Liver (tissue), 9 donors: ENCODE data around the gene MAPKAP1. TPM values are rescaled to one million over a fixed set of nuclear protein-coding genes. Genes with fewer than 3 reads are reported as not detected.

ENCODE experiments used
- DNase-seq: peaks from one replicate; pipeline ENCODE4 v3.0.0-alpha.2; 2017; ENCODE audit warnings: low spot score
- H3K27ac ChIP-seq, 2 donors: one replicate each; pipeline ENCODE4 v1.7.0; 2013; ENCODE audit warnings: inconsistent platforms in 2 of 2, low read length in 2 of 2, control low read depth in 1 of 2, low read depth in 1 of 2, mild to moderate bottlenecking in 1 of 2
- H3K27me3 ChIP-seq, 4 donors: one replicate each; pipeline versions ENCODE4 v1.6.1 to v1.7.0; 2013; ENCODE audit warnings: low read length in 3 of 4, inconsistent platforms in 1 of 4, mild to moderate bottlenecking in 1 of 4, moderate library complexity in 1 of 4; ENCODE audit not compliant: control insufficient read depth in 4 of 4, insufficient read depth in 4 of 4
- H3K36me3 ChIP-seq, 4 donors: one replicate each; pipeline versions ENCODE4 v1.6.1 to v1.7.0; 2013; ENCODE audit warnings: low read length in 3 of 4, mild to moderate bottlenecking in 3 of 4, low read depth in 1 of 4, moderate library complexity in 1 of 4; ENCODE audit not compliant: control insufficient read depth in 4 of 4, insufficient read depth in 3 of 4
- H3K4me1 ChIP-seq, 4 donors: one replicate each; pipeline versions ENCODE4 v1.6.1 to v1.7.0; 2013; ENCODE audit warnings: low read length in 3 of 4, mild to moderate bottlenecking in 3 of 4, moderate library complexity in 1 of 4; ENCODE audit not compliant: control insufficient read depth in 4 of 4, insufficient read depth in 4 of 4
- H3K4me3 ChIP-seq, 3 donors: one replicate each; pipeline versions ENCODE4 v1.6.1 to v1.7.0; 2013; ENCODE audit warnings: low read length in 3 of 3, control low read depth in 1 of 3, low read depth in 1 of 3, mild to moderate bottlenecking in 1 of 3
- H3K9ac ChIP-seq, 2 donors: one replicate each; pipeline ENCODE4 v1.7.0; 2013; ENCODE audit warnings: low read length in 2 of 2, mild to moderate bottlenecking in 2 of 2, moderate library complexity in 2 of 2, control low read depth in 1 of 2, low read depth in 1 of 2
- H3K9me3 ChIP-seq, 4 donors: one replicate each; pipeline versions ENCODE4 v1.6.1 to v1.7.0; 2013; ENCODE audit warnings: low read length in 3 of 4; ENCODE audit not compliant: control insufficient read depth in 4 of 4
- CTCF ChIP-seq: fragments of 150-350 bp; IDR thresholded peaks from 2 replicates; pipeline ENCODE4 v1.5.1; 2017; ENCODE audit warnings: improper control_type of control experiment, low read depth, low read length; ENCODE audit not compliant: missing input control
- EGR1 ChIP-seq, 2 donors: IDR thresholded peaks; 2 replicates each; pipeline ENCODE4 v1.6.1; 2016 to 2018; ENCODE audit warnings: antibody characterized with exemption in 2 of 2, low read depth in 2 of 2
- FOXA1 ChIP-seq: IDR thresholded peaks from 2 replicates; pipeline ENCODE4 v1.6.1; 2016; ENCODE audit warnings: antibody characterized with exemption
- FOXA2 ChIP-seq: IDR thresholded peaks from 2 replicates; pipeline ENCODE4 v1.6.1; 2016; ENCODE audit warnings: antibody characterized with exemption
- GABPA ChIP-seq, 2 donors: IDR thresholded peaks in 1 of 2; conservative IDR thresholded peaks in 1 of 2; 2 replicates each; pipeline ENCODE4 v1.6.1; 2016; ENCODE audit warnings: antibody characterized with exemption in 2 of 2, mild to moderate bottlenecking in 1 of 2, moderate library complexity in 1 of 2
- HNF4A ChIP-seq, 2 donors: conservative IDR thresholded peaks; 2 replicates each; pipeline ENCODE4 v1.6.1; 2016; ENCODE audit warnings: antibody characterized with exemption in 2 of 2, mild to moderate bottlenecking in 2 of 2
- HNF4G ChIP-seq: IDR thresholded peaks from 2 replicates; pipeline ENCODE4 v1.6.1; 2016; ENCODE audit warnings: antibody characterized with exemption
- JUND ChIP-seq, 2 donors: IDR thresholded peaks; 2 replicates each; pipeline ENCODE4 v1.6.1; 2016; ENCODE audit warnings: antibody characterized with exemption in 2 of 2
- MAX ChIP-seq: IDR thresholded peaks from 2 replicates; pipeline ENCODE4 v1.6.1; 2016; ENCODE audit warnings: antibody characterized with exemption
- NR2F2 ChIP-seq: IDR thresholded peaks from 2 replicates; pipeline ENCODE4 v1.6.1; 2016; ENCODE audit warnings: antibody characterized with exemption
- RAD21 ChIP-seq, 2 donors: IDR thresholded peaks; 2 replicates each; pipeline ENCODE4 v1.6.1; 2016; ENCODE audit warnings: antibody characterized with exemption in 2 of 2, mild to moderate bottlenecking in 2 of 2
- REST ChIP-seq: IDR thresholded peaks from 2 replicates; pipeline ENCODE4 v1.6.1; 2016; ENCODE audit warnings: antibody characterized with exemption, mild to moderate bottlenecking
- RXRA ChIP-seq, 2 donors: IDR thresholded peaks; 2 replicates each; pipeline ENCODE4 v1.6.1; 2017 to 2018; ENCODE audit warnings: antibody characterized with exemption in 2 of 2, mild to moderate bottlenecking in 1 of 2
- SP1 ChIP-seq: IDR thresholded peaks from 2 replicates; pipeline ENCODE4 v1.6.1; 2018; ENCODE audit warnings: antibody characterized with exemption, mild to moderate bottlenecking
- TAF1 ChIP-seq: conservative IDR thresholded peaks from 2 replicates; pipeline ENCODE4 v1.6.1; 2016; ENCODE audit warnings: antibody characterized with exemption, mild to moderate bottlenecking
- YY1 ChIP-seq: IDR thresholded peaks from 2 replicates; pipeline ENCODE4 v1.6.1; 2016; ENCODE audit warnings: antibody characterized with exemption, mild to moderate bottlenecking
- ZBTB33 ChIP-seq: IDR thresholded peaks from 2 replicates; pipeline ENCODE4 v1.6.1; 2016; ENCODE audit warnings: antibody characterized with exemption
- WGBS: extraction: QIAGEN DNeasy Blood & Tissue Kit; methylation state at CpG from one replicate; pipeline ENCODE4 v1.1.7; 2013; 5-methylcytosine and 5-hydroxymethylcytosine counted together
- polyA plus RNA-seq, 2 donors: library from polyadenylated mRNA; stranded (reverse) in 1 of 2; unstranded in 1 of 2; fragments of 200-250 nt in 1 of 2; fragments of >200 nt in 1 of 2; fragmentation: Nextera tagmentation in 1 of 2; extraction: Ambion mirVana in 1 of 2; gene quantifications; one replicate each; pipeline versions ENCODE4 v1.2.1 to v1.2.3, GENCODE V29; 2013 to 2015
- total RNA-seq, 2 donors: library from RNA; depleted of rRNA; stranded (reverse); fragments of >200 nt; gene quantifications; one replicate each; pipeline ENCODE4 v1.2.3, GENCODE V29; 2014
- donor health status: healthy.
- donor health status: healthy.
- donor health status: healthy.
- donor health status: healthy.
- donor health status: healthy.

Gene MAPKAP1
- total and polyA plus RNA-seq, 4 donors, result 23.6 to 55.9 (median 32.7) TPM

- Histone ChIP-seq H3K36me3 (no peaks in the 10 kb centered on the region), H3K4me1 (peaks cover 1 to 19% (median 14%) of the 10 kb centered on the region in 4 donors), H3K4me3 (no peak overlapping the region), H3K27ac (no peak overlapping the region), H3K9me3 (no peaks in the 10 kb centered on the region), H3K9ac (no peak overlapping the region), H3K27me3 (no peaks in the 10 kb centered on the region)
- WGBS, result 50% methylated on average over 4 of the region's 4 CpGs
- DNase-seq, result no peak
- no peak for TF ChIP-seq HNF4G
- TF ChIP-seq MAX, result no peak
- TF ChIP-seq HNF4A (conservative IDR thresholded peaks at IDR 0.05), result peak; percentile 18
- no peak for TF ChIP-seq TAF1
- no peak for TF ChIP-seq RAD21 (IDR thresholded peaks at IDR 0.05)
- TF ChIP-seq EGR1 (IDR thresholded peaks at IDR 0.05; ENCODE audit: low read depth in 2 of 2), result no peak
These were observed 103.5 kb downstream of the MAPKAP1 start for GRCh38 chr9:125603478-125604021.

GRCh38 chr9:125601961-125602360 is 105.0 kb downstream of the MAPKAP1 start:
- 90% methylated on average over 7 of the region's 7 CpGs for WGBS
- H3K9ac ChIP-seq, result no peak overlapping the region
- no peak overlapping the region for H3K4me3 ChIP-seq
- H3K27me3 ChIP-seq, result no peaks in the 10 kb centered on the region
- no peaks in the 10 kb centered on the region for H3K36me3 ChIP-seq
- no peak for DNase-seq
- no peak overlapping the region for H3K27ac ChIP-seq
- H3K4me1 ChIP-seq, result peaks cover 1 to 19% (median 14%) of the 10 kb centered on the region in 4 donors
- H3K9me3 ChIP-seq, result no peaks in the 10 kb centered on the region
- TF ChIP-seq MAX (no peak), SP1 (no peak), FOXA2 (no peak), RAD21 (IDR thresholded peaks at IDR 0.05) (no peak), NR2F2 (no peak), YY1 (no peak), HNF4G (no peak), TAF1 (no peak), ZBTB33 (no peak), JUND (IDR thresholded peaks at IDR 0.05) (no peak), HNF4A (conservative IDR thresholded peaks at IDR 0.05) (no peak), GABPA (IDR thresholded peaks at IDR 0.05 in 1 of 2, conservative IDR thresholded peaks at IDR 0.05 in 1 of 2) (no peak), EGR1 (IDR thresholded peaks at IDR 0.05; ENCODE audit: low read depth in 2 of 2) (no peak), RXRA (IDR thresholded peaks at IDR 0.05) (no peak)

- no peak for DNase-seq
- Histone ChIP-seq H3K9ac (no peak overlapping the region), H3K9me3 (no peaks in the 10 kb centered on the region), H3K27ac (no peak overlapping the region), H3K36me3 (no peaks in the 10 kb centered on the region), H3K4me3 (no peak overlapping the region), H3K4me1 (peaks cover 1 to 19% (median 14%) of the 10 kb centered on the region in 4 donors), H3K27me3 (no peaks in the 10 kb centered on the region)
- WGBS, result 20% methylated on average over 1 of the region's 1 CpG
- TF ChIP-seq FOXA1, result no peak
- TF ChIP-seq MAX, result no peak
- TF ChIP-seq EGR1 (IDR thresholded peaks at IDR 0.05; ENCODE audit: low read depth in 2 of 2), result no peak
- no peak for TF ChIP-seq FOXA2
- TF ChIP-seq ZBTB33, result no peak
- TF ChIP-seq GABPA (IDR thresholded peaks at IDR 0.05 in 1 of 2, conservative IDR thresholded peaks at IDR 0.05 in 1 of 2), result no peak
- peak; percentile 30 to 50 for TF ChIP-seq RXRA (IDR thresholded peaks at IDR 0.05)
- TF ChIP-seq YY1, result no peak
- TF ChIP-seq RAD21 (IDR thresholded peaks at IDR 0.05), result peak; percentile 16 to 29
- TF ChIP-seq CTCF, result no peak
- no peak for TF ChIP-seq REST
These were observed 106.8 kb downstream of the MAPKAP1 start for GRCh38 chr9:125600194-125600593.
